IMR-90 (cell line): ENCODE results near the gene SOBP.

ENCODE experiments used
- CEBPB ChIP-seq: IDR thresholded peaks from 2 replicates; pipeline ENCODE4 v1.6.1; 2012; ENCODE audit warnings: low read depth, low read length, improper control_type of control experiment
- CTCF ChIP-seq: conservative IDR thresholded peaks from 2 replicates; pipeline ENCODE4 v1.5.1; 2012; ENCODE audit warnings: mild to moderate bottlenecking, low read depth, low read length, improper control_type of control experiment
- FOS ChIP-seq: fragments of 150-350 bp; IDR thresholded peaks from 2 replicates; pipeline ENCODE4 v1.6.1; 2016; ENCODE audit warnings: low read depth, low read length
- MAFK ChIP-seq: IDR thresholded peaks from 2 replicates; pipeline ENCODE4 v1.6.1; 2012; ENCODE audit warnings: low read depth, low read length, improper control_type of control experiment
- MAZ ChIP-seq: IDR thresholded peaks from 2 replicates; pipeline ENCODE4 v1.6.1; 2012; ENCODE audit warnings: low read depth, mild to moderate bottlenecking, low read length, improper control_type of control experiment, moderate library complexity, borderline replicate concordance
- MXI1 ChIP-seq: IDR thresholded peaks from 2 replicates; pipeline ENCODE4 v1.6.1; 2012; ENCODE audit warnings: low read depth, mild to moderate bottlenecking, low read length, moderate library complexity, borderline replicate concordance
- POLR2A ChIP-seq: IDR thresholded peaks from 2 replicates; pipeline ENCODE4 v1.6.1; 2012; ENCODE audit warnings: mild to moderate bottlenecking, low read depth, low read length
- RAD21 ChIP-seq: IDR thresholded peaks from 2 replicates; pipeline ENCODE4 v1.6.1; 2012; ENCODE audit warnings: low read length, improper control_type of control experiment
- RCOR1 ChIP-seq: IDR thresholded peaks from 2 replicates; pipeline ENCODE4 v1.6.1; 2012; ENCODE audit warnings: mild to moderate bottlenecking, low read length, improper control_type of control experiment; ENCODE audit not compliant: insufficient replicate concordance
- RFX5 ChIP-seq: IDR thresholded peaks from 2 replicates; pipeline ENCODE4 v1.8.0; 2012; ENCODE audit warnings: low read depth, mild to moderate bottlenecking, low read length, moderate library complexity
- SMC3 ChIP-seq: fragments of 150-350 bp; IDR thresholded peaks from 2 replicates; pipeline ENCODE4 v1.6.1; 2016; ENCODE audit warnings: low read depth, mild to moderate bottlenecking, antibody characterized with exemption, low read length, moderate library complexity
- TF ChIP-seq, protein P1 (sequence below): fragments of 150-350 bp; IDR thresholded peaks from 2 replicates; pipeline ENCODE4 v1.6.1; 2017; ENCODE audit warnings: mild to moderate bottlenecking, antibody characterized with exemption, low read length, low read depth

GRCh38 chr6:107511511-107511993 lies 21.6 kb downstream of the SOBP start:
- no peak for TF ChIP-seq MAFK
- no peak for TF ChIP-seq CTCF
- no peak for TF ChIP-seq POLR2A
- no peak for TF ChIP-seq SMC3
- TF ChIP-seq RAD21 = no peak
- TF ChIP-seq, protein P1, sequence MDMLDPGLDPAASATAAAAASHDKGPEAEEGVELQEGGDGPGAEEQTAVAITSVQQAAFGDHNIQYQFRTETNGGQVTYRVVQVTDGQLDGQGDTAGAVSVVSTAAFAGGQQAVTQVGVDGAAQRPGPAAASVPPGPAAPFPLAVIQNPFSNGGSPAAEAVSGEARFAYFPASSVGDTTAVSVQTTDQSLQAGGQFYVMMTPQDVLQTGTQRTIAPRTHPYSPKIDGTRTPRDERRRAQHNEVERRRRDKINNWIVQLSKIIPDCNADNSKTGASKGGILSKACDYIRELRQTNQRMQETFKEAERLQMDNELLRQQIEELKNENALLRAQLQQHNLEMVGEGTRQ = no peak
- TF ChIP-seq RFX5 = no peak
- TF ChIP-seq MAZ = no peak
- TF ChIP-seq MXI1 = no peak
- no peak for TF ChIP-seq FOS
- no peak for TF ChIP-seq CEBPB
- no peak for TF ChIP-seq RCOR1
